MM.1S (cell line): Measurements from ENCODE around the gene PODNL1.

ENCODE experiments used
- EZH2 ChIP-seq: fragments of 300-600 bp; sonication (generic); optimal IDR thresholded peaks from 2 replicates; pipeline ENCODE3; 2017; ENCODE audit warnings: low read depth, mild to moderate bottlenecking, antibody characterized with exemption, low read length, mixed read lengths
- EZH2phosphoT487 ChIP-seq: fragments of 300-600 bp; sonication (generic); IDR thresholded peaks from 2 replicates; pipeline ENCODE4 v1.6.1; 2018; ENCODE audit warnings: antibody characterized with exemption, low read length
- TF ChIP-seq, protein P1 (sequence below): fragments of 300-600 bp; sonication (generic); IDR thresholded peaks from 2 replicates; pipeline ENCODE4 v1.5.1; 2016; ENCODE audit warnings: antibody characterized with exemption, low read length, mixed read lengths

DNA sequence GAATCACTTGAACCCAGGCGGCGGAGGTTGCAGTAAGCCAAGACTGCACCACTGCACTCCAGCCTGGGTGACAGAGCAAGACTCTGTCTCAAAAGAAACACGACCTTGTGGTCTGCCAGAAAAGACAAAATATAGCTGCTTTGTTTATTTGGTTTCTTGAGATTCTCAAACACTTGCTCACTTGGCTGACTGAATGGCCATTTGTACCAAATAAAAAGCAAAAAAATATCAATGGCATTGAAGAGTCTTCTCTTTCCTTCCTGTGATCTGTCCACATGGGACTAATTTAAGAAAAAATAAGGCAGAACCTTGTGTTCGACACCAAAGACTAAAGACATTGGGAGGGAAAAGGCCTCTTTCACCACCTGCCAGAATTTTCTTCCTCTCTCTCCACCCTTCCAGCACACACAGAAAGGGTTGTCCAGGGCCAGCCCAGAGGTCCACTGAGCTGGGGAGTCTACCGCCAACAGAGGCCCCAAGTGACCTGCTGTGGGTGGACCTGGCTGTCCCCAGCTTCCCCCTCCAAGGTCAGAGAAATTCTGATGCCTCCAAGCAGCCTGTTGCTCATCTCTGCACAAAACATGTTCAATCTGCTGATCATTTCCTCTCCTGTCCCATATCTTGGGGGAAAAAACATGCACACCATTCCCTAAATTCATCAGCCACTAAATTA, 38.2 kb downstream of the PODNL1 start:
- TF ChIP-seq EZH2 (no peak), EZH2phosphoT487 (no peak)
- TF ChIP-seq, protein P1, sequence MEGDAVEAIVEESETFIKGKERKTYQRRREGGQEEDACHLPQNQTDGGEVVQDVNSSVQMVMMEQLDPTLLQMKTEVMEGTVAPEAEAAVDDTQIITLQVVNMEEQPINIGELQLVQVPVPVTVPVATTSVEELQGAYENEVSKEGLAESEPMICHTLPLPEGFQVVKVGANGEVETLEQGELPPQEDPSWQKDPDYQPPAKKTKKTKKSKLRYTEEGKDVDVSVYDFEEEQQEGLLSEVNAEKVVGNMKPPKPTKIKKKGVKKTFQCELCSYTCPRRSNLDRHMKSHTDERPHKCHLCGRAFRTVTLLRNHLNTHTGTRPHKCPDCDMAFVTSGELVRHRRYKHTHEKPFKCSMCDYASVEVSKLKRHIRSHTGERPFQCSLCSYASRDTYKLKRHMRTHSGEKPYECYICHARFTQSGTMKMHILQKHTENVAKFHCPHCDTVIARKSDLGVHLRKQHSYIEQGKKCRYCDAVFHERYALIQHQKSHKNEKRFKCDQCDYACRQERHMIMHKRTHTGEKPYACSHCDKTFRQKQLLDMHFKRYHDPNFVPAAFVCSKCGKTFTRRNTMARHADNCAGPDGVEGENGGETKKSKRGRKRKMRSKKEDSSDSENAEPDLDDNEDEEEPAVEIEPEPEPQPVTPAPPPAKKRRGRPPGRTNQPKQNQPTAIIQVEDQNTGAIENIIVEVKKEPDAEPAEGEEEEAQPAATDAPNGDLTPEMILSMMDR = no peak
